DMS79 treated with DMSO at 0.1 percent for 48 hours (cell line): ENCODE data around the gene VAC14.

Experiments used
- DNase-seq: peaks from one replicate; lab custom pipeline; 2025; lab: John Stamatoyannopoulos, UW

VAC14 gene

DNA sequence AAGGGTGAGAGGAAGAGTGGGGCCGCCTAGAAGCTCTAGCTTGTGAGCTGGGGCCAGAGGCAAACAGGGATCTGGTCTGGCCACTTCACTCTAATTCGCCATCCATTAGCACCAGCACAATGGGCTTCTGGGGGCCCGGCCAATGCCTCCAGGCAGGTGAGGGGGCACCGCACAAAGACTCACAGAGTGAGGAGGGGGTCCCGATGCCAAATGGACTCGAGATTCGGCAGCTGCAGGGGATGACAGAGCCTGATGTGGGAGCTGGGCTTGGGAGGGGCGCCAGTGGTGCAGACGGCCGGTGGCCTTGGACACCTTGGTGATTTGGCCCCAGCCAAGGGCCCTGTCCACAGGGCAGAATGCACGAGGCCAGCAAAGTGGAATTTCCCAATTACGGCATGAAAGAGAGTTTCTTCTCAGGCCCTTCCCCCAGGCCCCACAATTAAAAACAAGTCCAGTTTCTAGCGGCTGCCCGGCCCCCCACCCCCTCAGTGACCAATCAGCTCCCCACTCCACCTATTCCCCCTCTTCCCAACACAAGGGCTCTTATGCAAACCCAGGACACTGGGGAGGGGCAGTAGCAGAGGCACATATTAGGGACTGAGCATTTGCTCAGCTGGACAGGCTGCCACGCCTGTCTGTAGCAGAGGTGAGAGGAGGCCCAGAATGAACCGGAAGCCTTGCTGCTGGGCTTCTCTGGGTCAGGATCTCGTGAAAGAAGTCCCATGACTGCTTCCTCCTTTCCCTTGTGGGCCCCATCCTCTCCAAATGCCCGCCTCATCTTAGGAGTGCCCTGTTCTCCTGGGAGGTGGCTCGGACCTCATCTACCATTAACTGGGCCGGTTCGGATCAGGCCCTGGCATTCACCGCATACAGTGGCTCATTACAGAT is 75.7 kb downstream of the VAC14 start:
- DNase-seq: peak; percentile 8

DNA sequence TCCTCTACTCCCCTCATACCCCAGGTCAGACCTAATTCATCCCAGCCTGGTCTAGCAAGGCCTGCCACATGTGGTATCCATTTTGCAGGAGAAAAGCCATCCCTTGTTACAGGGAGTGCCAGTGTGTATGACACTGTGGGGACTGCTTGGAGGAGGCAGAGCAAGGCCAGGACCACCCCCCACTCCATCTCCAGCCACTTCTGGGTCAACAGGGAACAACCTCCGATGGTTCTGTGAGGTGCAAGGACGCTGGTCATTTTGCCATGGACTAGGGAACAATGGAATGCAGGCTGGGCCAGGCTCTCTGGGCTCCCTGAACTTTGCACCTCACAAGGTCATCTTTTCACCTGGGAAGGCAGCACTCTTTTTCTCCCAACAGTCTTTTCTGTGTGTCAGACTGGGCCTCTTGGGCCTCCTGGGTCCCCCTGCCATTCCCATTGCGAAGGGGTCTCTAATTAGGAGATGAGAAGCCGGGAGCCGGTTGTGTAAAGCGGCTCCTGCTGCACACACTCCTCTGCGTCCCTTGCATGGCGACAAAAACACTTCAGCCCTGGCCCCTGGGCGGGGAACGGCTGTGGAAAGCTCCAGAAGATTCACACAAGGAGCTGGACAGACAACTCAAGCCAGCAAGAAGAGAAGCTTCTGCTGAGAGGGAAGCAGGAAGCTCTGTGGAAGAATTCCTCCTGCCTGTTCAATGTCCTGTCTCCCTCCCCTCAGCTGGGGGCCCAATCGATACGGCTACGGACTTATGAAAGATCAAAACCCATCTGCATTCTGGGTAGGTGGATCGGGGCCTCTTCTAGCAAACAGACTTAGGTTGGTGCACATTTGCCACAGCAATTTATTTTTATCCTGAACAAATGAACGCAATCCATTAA is 76.6 kb downstream of the VAC14 start:
- no peak for DNase-seq

DNA sequence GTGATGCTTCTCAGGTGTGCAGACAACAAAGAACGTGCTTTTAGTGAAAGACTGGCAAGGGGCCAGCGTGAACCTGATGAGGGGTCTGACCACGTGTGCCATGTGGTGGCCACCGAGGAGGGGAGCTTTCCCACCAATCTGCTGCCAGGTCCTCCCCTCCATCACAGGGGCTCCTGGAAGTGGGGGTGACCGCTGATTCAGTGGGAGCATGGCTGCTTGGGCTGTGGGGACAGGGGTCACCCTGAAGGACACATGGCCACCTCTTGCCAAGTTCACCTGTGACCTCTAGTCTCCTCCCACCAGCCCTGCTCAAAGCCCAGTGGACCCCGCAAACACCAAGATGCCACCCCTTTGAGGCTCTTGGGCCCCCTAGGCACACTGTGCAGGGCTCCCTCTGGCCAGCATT is 77.2 kb downstream of the VAC14 start:
- DNase-seq: no peak

DNA sequence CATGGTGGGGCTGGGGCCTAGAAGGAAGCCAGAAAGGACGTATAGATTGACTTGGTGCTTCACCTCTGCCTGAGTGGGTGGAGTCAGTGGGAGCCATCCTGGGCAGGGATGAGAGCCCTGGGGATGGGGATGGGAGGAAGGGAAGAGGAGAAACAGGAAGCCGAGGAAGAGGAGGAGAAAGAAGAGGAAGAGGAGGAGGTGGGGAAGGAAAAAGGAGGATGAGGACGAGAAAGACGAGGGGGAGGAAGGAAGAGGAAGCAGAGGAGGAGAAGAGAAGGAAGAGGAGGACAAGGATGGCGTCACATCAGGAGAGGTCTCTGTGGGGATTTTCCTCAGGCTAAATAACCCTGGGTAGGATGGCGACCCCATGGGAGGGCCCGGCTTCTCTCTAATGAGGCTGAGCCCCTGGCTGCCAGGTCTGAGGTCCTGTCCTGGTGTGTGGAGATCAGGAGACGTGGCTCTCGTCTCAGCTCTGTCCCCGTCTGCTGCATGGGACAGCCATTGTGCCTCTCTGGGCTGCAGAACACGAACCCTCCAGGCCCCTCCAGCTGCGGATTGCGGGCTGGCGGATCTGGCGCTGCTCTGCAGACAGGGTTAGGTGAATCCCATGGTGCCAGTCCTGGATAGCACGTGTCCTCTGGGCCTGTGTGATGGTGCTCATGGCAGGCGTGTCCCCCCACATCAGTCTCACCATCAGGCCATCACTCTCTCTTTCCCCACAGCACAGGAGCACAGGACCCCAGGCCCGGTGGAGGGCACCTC is 79.6 kb downstream of the VAC14 start:
- no peak for DNase-seq

DNA sequence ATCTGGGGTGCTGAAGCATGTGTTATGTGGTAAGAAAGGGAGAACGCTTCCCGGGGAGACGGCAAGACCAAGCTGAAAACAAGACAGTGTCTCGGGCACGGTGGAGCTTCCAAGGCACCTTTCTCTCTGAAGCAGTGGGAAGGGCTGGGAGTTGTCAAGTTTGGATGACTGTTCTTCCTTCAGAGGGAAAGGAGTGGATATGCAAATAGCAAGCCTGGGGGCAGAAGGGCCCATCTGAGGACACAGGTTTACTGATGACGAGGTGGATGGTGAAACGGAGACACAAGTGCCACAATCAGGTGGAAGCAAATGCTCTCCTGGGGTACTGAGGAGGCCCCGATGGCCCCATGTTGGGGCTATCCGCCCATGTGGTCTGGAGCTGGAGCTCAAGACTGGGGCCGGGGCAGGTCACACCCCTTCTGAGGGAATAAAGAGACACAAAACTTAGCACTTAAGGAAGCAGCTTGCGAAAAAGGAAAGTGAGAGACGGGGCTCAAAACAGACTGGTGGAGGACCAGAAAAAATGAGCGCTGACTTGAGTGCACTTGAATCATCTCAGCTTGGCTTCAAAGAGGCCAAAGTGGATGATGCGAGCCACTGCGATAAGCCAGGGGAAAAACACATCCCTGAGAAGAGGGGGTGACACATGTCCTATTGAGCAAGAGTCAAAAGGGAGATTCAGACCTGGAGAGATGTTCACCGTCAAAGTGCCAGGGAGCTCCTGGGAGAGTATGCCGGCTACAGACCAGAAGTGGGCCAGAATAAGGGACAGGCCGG is 80.3 kb downstream of the VAC14 start:
- peak; percentile 70 for DNase-seq

DNA sequence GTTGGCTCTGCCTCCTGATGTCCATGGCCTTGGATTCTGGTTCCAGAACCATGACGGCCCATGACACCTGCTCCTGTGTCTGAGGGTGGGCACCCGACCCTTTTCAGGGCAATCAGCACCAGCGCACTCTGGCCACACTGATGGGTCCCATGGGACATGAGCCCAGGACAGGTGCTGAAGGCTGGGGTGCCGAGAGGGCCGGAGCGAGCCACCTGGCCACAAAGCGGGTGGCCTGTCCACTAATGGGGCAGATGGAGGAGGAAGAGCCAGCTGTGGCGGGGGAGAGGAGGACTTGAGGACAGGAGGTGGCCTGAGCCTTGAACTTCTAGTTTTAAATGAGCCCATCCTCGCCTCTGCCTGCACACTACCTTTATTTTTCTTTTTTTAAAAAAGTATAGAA is 83.9 kb downstream of the VAC14 start:
- DNase-seq: no peak

DNA sequence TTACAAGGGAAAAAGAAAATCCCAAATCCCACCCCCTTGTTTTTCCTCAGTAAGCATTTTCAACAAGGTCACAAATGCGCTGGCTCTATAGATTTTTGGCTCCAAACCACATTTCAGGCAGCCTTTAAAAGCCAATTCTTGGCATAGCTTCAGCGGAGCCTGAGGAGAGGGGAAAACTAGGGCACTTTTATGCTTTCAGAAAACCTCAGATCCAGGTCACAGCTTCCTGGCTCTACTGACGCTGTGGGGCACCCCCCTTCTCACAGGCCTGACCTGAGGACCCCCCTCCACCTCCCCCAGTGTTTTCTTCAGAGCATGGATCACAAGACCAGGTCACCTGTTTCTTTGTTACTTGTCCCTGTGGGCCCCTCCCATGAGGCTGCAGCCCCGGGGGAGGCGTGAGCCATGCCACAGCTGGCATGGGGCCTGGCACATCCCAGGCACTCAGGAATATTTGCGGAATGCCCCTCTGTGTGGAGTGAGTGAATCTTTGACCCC is 85.0 kb downstream of the VAC14 start:
- peak; percentile 60 for DNase-seq

DNA sequence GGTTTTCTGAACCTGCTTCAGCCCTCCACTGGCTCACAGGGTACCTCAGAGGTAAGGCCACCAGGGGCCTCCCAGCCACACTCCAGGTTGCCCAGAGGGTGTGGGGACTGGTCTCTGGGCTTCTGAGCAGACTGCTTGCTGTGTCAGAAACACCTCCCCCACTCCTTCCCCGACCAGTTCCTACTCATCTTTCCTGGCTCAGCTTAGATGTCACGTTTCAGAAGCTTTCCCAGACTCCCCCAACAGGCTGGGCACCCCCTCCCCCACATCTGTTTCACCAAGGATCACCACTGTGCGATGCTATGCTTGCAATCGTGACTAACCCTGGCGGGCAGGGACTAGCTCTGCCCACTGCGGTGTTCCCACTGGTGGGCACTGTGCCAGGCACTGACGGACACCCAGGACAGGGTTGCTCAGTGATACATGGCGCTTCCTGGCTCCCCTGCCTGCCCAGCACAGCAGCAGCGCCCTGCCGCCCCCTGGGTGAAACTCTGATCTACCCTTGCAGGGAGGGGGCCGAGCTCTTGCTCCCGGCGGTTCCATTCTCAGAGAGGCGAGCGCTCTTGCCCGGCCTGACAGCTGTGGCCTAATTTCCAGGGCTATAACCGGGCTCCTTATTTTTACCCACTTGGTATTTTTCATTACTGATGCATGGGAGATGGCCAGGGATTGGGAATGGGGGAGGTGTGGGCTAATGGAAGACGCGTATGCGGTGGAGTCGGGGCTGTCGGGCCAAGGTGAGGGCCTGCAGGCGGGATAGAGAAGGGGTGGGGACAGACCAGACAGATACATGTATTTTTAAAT is 85.7 kb downstream of the VAC14 start:
- DNase-seq: peak; percentile 74

DNA sequence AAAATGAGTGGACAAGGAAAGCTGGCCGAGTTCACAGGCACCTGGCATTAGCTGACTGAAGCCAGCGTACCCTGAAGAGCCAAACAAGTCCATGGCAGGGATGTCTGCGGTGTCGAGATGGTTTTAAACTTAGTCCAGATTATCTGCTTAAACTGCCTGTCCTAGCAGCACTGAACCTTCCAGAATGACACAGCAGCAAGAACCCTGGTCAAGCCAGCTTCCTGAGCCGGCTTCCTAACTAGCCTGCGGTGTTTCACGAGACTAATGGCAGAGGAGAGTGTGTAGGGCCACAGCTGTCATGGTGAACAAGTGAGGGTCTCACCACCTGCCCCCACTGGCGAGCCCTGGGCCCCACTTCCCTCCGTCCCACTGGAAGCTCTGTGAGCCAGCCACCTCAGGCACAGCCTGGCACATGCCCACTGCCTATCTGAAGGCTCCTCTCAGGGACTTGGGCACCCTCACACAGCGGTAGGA is 86.3 kb downstream of the VAC14 start:
- DNase-seq: no peak

DNA sequence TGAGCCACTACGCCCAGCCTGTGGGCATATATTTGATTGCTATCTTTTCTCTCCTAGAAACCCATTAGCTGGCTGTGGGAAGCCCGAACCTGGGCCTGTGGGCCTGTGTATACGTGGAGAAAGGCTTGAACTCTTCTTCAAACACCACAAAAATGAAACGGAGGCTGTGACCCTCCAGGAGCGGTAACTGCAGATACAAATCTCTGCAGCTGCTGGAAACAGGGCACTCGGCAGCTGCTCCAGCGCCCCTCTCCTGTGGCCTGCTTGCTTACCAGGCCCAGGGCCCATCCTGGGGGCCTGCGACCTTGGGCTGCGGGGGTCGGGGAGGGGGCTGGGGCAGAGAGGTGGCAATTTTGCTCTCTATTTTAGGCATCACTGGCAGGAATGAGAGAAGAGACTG is 87.1 kb downstream of the VAC14 start:
- no peak for DNase-seq

DNA sequence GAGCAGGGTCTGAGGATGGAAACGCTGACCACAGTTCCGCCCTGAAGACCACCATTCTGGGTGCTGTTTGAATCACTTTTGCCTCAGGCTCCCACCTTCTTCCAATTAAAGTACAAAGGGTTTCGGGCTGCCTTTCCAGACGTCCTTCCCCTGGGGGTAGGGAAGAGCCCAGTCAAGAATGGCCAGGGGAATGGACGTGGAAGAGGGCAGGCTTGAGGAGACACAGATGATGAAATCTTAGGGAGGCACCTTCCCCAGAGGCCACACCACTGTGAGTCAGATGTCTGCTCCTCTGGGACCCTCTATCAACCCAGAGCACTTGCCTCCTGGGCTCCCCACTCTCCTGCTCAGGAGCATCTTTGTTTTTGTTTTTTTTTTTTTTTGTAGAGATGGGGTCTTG is 87.6 kb downstream of the VAC14 start:
- no peak for DNase-seq

DNA sequence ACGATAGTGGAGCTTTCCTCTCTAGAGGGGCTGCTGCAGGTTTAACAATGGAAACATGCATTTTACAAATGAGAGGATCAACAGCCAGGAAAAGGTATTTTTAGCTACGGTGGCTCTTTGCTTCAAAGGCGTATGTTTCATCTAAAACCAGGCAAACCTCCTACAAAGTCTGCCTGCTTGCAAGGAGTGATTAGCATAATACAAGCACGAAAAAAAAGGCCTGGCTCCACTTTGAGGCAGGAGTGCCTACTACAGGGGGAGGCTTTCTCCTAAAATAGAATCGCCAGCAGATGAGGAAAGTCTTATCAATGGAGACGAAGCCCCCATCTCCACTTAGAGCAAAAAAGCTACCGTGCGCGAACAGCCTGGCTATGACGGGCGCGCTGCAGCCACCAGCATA is 88.0 kb downstream of the VAC14 start:
- no peak for DNase-seq

DNA sequence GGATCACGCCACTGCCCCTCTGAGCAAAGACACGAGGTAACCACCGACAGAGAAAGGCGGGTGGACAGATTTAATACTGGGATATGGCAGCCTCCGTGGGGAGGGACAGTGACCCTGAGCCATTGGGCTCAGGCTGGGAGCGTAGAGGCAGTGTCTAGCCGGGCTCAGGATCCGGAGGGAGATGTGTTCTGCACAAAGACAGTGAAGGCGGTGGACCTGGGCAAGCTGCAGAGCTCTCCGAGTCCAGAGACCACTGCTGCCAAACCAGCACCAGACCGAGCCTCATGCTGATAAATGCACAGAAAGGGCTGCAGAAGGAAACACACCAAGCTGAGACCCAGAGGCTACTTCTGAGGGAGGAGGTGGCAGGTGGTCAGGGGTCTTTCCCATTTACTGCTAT is 88.6 kb downstream of the VAC14 start:
- no peak for DNase-seq

DNA sequence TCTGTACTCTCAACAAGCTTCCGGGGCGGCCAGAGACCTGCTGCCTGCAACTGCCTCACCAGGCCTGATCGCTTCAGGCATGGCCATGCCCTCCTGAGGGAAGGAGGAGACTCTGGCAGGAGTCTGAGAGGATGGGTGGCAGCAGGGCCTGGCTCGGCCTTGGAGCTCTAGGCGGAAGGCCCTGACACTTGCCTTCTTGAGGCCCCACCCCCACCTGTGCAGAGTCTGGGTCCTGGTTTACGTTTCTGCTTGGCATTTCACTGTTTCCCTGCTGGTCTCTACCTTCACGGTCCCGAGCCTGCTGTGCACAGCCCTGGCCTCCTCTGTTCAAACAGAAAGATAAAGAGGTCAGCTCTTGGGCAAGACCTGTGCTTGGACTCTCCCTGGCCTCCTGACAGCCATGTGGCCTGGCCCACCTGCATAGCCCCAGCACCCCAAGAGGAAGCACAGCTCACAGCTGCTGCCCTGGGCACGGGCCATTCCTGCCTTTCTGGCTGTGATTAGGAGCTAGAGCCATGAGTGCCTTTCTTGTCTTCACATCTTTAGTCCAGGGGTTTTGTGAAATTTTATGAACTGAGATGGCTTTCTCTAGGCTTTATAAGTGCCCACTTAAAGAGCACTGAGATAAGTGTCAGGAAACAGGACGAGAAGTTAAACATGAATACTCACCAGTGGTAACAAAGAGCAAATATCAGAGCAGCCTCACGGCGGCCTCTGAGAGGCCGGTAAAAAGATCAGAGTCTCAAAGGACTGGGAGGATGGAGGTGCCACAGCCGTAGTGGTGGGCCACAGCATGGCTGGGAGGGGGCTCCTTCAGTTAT is 89.5 kb downstream of the VAC14 start:
- peak; percentile 55 for DNase-seq

DNA sequence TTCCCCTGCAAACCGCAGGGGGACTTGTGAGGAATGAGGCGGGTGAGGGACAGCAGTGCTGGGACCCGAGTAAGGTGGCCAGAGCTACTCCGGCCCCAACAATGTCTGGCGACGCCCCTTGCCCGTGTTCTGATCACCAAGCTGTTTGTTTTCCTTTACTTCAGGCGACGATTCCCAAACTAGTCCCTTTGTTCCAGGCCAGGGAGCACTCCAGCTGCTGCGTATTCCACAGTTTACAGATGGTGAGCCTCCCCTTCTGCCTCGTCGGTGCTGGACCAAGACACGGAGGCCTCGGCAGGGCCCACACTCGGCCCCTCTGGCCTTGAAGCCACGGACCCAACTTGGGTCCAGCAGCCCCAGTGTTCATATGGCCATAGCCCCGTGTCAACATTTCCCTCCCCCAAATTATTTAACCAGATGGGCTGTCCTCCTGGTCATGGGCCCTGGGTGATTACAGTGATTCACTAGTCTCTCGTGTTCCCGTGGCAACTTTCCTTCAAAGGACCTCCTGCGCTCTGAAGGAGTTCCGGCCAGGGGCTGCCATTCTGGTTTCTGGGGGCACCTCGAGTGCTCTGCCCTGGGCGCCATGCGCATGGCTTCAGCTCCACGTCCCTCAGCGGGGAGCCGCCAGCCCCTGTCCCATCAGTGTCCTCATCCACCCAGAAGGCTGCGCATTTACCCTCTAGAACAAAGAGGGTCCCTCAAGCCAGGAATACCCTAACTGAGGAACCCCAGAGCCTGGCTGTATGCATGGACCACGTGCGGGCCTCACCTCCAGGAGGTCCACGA is 90.3 kb downstream of the VAC14 start:
- DNase-seq: no peak

DNA sequence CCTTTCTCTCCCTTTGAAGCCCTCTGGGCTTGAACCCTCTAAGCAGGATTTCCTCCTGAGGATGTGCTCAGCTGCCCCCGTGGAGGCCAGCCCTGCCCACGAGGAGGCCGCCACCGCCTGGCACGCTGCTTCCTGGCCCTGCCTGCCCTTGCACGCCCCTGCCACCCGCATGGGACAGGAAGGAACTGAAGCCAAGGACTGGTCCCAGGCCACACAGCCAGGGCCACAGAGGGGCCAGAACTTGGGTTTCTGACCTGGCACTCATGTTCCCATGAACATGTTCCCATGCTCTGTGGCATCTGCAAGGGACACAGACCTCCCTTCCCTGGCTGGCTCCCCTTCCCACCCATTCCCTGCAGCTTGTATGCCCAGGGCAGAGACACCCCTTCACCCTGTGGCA is 91.0 kb downstream of the VAC14 start:
- no peak for DNase-seq

DNA sequence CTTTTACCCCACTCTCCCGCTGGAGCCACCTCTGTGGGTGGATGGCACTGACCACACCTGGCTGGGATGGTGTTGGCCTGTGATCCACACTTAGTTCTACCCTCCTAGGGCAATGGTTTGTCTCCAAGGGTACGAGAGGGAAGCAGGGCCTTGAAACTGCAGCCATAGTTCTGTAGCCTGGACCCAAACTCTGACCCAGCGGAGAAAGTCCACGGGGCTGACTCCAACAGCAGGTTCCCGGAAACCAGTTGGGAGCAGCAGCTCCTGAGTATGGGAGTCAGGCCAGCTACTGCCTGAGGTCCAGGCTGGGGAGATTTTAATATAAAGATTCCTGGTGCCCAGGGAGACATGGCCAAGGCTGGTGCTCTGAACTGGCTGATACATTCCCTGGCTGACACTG is 91.5 kb downstream of the VAC14 start:
- no peak for DNase-seq

DNA sequence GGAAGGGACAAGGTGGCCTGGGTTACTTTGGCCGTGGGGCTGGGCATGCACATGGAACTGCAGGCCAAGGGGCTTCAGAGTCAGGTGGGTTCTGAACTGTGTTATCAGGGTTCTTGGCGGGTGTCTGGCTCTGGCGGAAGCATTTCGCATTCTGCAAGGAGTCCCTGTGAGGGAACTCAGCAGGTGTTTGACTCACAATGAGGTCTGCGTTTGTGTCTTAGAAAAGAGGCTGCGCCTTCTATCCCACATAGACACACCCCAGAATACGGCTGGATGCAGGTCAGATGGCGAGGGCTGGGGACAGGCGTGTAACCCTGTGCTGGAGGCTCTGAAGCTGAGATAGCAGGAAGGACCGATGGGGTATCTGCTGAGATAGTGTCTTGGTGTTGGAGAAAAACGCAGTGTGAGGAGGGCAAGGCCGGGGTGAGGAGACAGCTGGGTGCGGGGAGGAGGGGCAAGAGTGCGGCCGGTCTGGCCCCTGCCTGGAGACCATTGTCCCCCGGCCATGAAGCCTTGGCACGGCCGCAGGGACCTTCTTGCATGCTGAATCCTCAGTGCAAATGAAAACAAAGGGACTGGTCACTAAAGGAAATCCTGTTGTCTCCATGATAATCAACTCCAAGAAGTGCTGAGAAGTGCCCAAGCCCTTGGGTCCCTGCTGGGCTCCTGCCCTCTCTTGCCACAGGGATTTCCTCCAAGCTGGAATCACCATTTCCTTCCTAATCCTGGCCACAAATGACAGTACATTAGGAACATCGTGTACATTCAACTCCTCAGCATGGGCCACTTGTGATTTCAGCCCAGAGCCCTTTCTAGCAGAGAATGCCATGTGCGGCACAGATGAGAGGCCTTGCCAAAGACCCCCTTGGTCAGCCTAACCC is 92.4 kb downstream of the VAC14 start:
- no peak for DNase-seq
